H1 (cell line): Measurements from ENCODE around the gene ACACA.

ENCODE experiments used
- EZH2 ChIP-seq: fragments of 200-600 bp; sonication (generic); IDR thresholded peaks from 2 replicates; pipeline ENCODE4 v1.7.1; 2012; ENCODE audit warnings: low read depth, mild to moderate bottlenecking, moderate library complexity, low read length, inconsistent platforms; ENCODE audit not compliant: severe bottlenecking
- GABPA ChIP-seq: IDR thresholded peaks from 2 replicates; pipeline ENCODE4 v1.6.1; 2011; ENCODE audit warnings: mild to moderate bottlenecking, low read length, moderate library complexity, borderline replicate concordance; ENCODE audit not compliant: insufficient read depth
- HDAC6 ChIP-seq: IDR thresholded peaks from one replicate; pipeline ENCODE4 v1.7.1; 2012; ENCODE audit warnings: low read depth, mild to moderate bottlenecking, inconsistent platforms, low read length, moderate library complexity
- POLR2A ChIP-seq, 2 experiments: IDR thresholded peaks; 1 replicate in 1 of 2; 2 replicates in 1 of 2; pipeline ENCODE4 v1.6.1; 2011; ENCODE audit warnings: low read depth in 2 of 2, low read length in 2 of 2, mild to moderate bottlenecking in 2 of 2; ENCODE audit errors: control extremely low read depth in 1 of 2
- POLR2AphosphoS5 ChIP-seq: IDR thresholded peaks from 2 replicates; pipeline ENCODE4 v1.6.1; 2011; ENCODE audit warnings: low read depth, low read length
- TF ChIP-seq, protein P1 (sequence below), 3 experiments: IDR thresholded peaks; 1 replicate in 2 of 3; 2 replicates in 1 of 3; pipeline versions ENCODE4 v1.5.1 to v1.6.1; 2011; ENCODE audit warnings: low read length in 3 of 3, mild to moderate bottlenecking in 3 of 3, inconsistent platforms in 2 of 3, low read depth in 1 of 3, moderate library complexity in 1 of 3; ENCODE audit not compliant: insufficient read depth in 1 of 3; ENCODE audit errors: control extremely low read depth in 1 of 3

DNA sequence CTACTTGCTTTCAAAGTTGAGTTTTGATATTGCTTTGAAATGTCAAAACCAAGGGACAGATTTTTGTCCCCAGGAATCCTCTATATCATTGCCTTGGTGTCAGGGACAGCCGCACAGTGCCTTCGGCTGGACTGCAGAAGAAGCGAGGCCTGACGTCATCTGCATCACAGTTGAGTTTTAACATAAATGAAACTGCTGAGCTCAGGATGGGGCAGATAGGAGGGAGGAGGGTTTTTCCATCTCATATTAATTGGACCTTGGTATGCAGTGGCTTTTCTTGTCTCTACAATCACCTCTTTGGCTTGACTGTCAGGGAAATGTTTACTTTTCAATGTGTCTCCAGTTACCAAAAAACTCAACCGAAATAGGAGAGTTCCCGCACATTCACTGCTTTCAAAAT lies 346.5 kb downstream of the ACACA start:
- TF ChIP-seq EZH2, result no peak
- TF ChIP-seq POLR2A (IDR thresholded peaks at IDR 0.05; ENCODE audit: control extremely low read depth in 1 of 2, low read depth in 2 of 2, low read length in 2 of 2), result no peak
- TF ChIP-seq, protein P1, sequence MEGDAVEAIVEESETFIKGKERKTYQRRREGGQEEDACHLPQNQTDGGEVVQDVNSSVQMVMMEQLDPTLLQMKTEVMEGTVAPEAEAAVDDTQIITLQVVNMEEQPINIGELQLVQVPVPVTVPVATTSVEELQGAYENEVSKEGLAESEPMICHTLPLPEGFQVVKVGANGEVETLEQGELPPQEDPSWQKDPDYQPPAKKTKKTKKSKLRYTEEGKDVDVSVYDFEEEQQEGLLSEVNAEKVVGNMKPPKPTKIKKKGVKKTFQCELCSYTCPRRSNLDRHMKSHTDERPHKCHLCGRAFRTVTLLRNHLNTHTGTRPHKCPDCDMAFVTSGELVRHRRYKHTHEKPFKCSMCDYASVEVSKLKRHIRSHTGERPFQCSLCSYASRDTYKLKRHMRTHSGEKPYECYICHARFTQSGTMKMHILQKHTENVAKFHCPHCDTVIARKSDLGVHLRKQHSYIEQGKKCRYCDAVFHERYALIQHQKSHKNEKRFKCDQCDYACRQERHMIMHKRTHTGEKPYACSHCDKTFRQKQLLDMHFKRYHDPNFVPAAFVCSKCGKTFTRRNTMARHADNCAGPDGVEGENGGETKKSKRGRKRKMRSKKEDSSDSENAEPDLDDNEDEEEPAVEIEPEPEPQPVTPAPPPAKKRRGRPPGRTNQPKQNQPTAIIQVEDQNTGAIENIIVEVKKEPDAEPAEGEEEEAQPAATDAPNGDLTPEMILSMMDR (IDR thresholded peaks at IDR 0.05; ENCODE audit: control extremely low read depth in 1 of 3, insufficient read depth in 1 of 3, low read depth in 1 of 3, low read length in 3 of 3), result no peak
- TF ChIP-seq HDAC6, result no peak
- TF ChIP-seq POLR2AphosphoS5, result no peak
- TF ChIP-seq GABPA, result no peak
